ENCODE measurements around the gene METTL6. TPM values are rescaled to one million over a fixed set of nuclear protein-coding genes. Genes with fewer than 3 reads are reported as not detected.

METTL6 gene
- total RNA-seq, 1 experiment from 2014 or later = 26.7 TPM

DNA sequence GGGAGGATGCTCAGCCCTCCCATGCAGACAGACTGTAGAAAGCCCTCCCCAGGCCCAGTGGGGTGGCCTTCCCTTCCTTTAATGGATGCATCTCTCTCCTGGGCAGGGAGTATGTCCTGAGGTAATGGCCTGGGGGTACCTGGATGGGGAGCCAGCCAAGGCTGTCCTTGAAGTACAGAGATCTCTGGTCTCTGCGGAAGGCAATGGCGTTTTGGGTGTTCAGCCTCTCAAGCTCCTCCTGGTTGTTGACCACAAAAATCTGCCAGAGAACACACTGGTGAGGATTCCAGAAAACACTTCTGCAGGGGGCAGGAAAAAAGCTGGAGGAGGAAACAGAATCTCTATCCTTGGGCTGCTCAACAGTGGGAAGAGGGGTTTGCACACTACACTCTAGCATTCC, 29.0 kb upstream of the METTL6 start:
- Mint-ChIP-seq H3K27me3 (ENCODE audit: insufficient read depth, unreplicated experiment) (no peaks in the 10 kb centered on the region), H3K27ac (ENCODE audit: low read depth, unreplicated experiment) (no peak overlapping the region), H3K4me3 (ENCODE audit: unreplicated experiment) (no peak overlapping the region), H3K4me1 (ENCODE audit: insufficient read depth, unreplicated experiment) (no peaks in the 10 kb centered on the region), H3K36me3 (ENCODE audit: insufficient read depth, unreplicated experiment) (no peaks in the 10 kb centered on the region), H3K9me3 (ENCODE audit: unreplicated experiment) (no peaks in the 10 kb centered on the region)
- ChIA-PET POLR2A (interaction anchor here (1.0 kb wide), 1 partner anchor 10 kb away, joined by 5 read pairs; no protein-coding TSS in a partner anchor), CTCF (interaction anchor here (1.5 kb wide), 1 partner anchor 10 kb away, joined by 3 read pairs; no protein-coding TSS in a partner anchor)
- DNase-seq (ENCODE audit: unreplicated experiment) = no peak
- intact Hi-C loops (cut with micrococcal nuclease) = no loop called here
- no TSS peak for BruUV-seq (replicated peaks)
- TF ChIP-seq, protein P1, sequence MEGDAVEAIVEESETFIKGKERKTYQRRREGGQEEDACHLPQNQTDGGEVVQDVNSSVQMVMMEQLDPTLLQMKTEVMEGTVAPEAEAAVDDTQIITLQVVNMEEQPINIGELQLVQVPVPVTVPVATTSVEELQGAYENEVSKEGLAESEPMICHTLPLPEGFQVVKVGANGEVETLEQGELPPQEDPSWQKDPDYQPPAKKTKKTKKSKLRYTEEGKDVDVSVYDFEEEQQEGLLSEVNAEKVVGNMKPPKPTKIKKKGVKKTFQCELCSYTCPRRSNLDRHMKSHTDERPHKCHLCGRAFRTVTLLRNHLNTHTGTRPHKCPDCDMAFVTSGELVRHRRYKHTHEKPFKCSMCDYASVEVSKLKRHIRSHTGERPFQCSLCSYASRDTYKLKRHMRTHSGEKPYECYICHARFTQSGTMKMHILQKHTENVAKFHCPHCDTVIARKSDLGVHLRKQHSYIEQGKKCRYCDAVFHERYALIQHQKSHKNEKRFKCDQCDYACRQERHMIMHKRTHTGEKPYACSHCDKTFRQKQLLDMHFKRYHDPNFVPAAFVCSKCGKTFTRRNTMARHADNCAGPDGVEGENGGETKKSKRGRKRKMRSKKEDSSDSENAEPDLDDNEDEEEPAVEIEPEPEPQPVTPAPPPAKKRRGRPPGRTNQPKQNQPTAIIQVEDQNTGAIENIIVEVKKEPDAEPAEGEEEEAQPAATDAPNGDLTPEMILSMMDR (IDR thresholded peaks at IDR 0.05; ENCODE audit: unreplicated experiment) = no peak

DNA sequence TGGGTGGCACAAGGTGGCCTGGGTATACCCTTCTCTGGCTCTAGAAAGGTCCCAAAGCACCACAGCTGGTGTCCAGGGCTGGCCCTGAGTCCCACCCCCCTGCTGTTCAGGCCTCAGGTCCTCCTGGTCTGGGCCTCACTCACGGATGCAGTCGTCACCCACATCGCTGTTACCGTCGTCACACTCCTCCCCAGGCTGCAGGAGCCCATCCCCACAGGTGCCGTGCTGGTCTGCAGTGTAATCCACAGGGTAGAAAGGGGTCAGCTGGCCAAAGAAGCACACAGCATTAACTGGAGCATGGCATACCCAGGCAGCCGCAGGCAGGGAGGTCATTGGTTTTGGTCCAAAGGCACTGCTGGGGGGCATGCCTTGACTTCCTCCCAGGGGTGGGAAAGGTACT, 28.4 kb upstream of the METTL6 start:
- no TSS peak for BruUV-seq (replicated peaks)
- no peaks in the 10 kb centered on the region for H3K36me3 Mint-ChIP-seq (ENCODE audit: insufficient read depth, unreplicated experiment)
- TF ChIP-seq, protein P1 (IDR thresholded peaks at IDR 0.05; ENCODE audit: unreplicated experiment) = no peak
- intact Hi-C loops (cut with micrococcal nuclease) = no loop called here
- no peak overlapping the region for H3K4me3 Mint-ChIP-seq (ENCODE audit: unreplicated experiment)
- H3K27me3 Mint-ChIP-seq (ENCODE audit: insufficient read depth, unreplicated experiment) = no peaks in the 10 kb centered on the region
- DNase-seq (ENCODE audit: unreplicated experiment) = no peak
- ChIA-PET CTCF (interaction anchor here (1.5 to 1.7 kb wide), 2 partner anchors 10 to 12 kb away, joined by 3 to 4 read pairs; no protein-coding TSS in a partner anchor), POLR2A (interaction anchor here (1.0 kb wide), 1 partner anchor 11 kb away, joined by 5 read pairs; no protein-coding TSS in a partner anchor)
- no peak overlapping the region for H3K27ac Mint-ChIP-seq (ENCODE audit: low read depth, unreplicated experiment)
- H3K4me1 Mint-ChIP-seq (ENCODE audit: insufficient read depth, unreplicated experiment) = no peaks in the 10 kb centered on the region
- H3K9me3 Mint-ChIP-seq (ENCODE audit: unreplicated experiment) = no peaks in the 10 kb centered on the region

DNA sequence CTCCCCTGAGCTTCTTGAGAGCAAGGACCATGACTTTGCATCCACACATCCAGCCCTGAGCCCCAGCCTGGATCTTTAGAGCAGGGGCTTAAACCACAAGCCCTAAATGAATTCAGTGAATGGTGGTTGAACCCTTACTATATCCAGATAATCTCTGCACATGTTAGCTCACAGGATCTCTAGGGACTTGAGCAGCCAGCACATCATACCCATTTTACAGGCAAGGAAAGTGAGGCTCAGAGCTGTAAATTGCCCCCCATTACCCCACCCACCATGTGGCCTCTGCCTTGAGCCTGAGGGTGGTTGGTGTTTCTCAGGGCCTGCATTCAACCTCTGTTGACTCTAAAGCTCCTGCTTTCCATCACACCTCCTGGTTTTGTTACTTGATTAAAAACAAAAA, 27.6 kb upstream of the METTL6 start:
- H3K9me3 Mint-ChIP-seq (ENCODE audit: unreplicated experiment) = no peaks in the 10 kb centered on the region
- BruUV-seq (replicated peaks) = no TSS peak
- H3K4me1 Mint-ChIP-seq (ENCODE audit: insufficient read depth, unreplicated experiment) = no peaks in the 10 kb centered on the region
- no peaks in the 10 kb centered on the region for H3K27me3 Mint-ChIP-seq (ENCODE audit: insufficient read depth, unreplicated experiment)
- no peak for DNase-seq (ENCODE audit: unreplicated experiment)
- CTCF ChIA-PET = interaction anchor here (0.6 to 1.7 kb wide), 2 partner anchors 11 to 510 kb away, joined by 4 read pairs; no protein-coding TSS in a partner anchor
- H3K4me3 Mint-ChIP-seq (ENCODE audit: unreplicated experiment) = no peak overlapping the region
- intact Hi-C loops (cut with micrococcal nuclease) = no loop called here
- TF ChIP-seq, protein P1 (IDR thresholded peaks at IDR 0.05; ENCODE audit: unreplicated experiment) = no peak
- H3K36me3 Mint-ChIP-seq (ENCODE audit: insufficient read depth, unreplicated experiment) = no peaks in the 10 kb centered on the region
- no peak overlapping the region for H3K27ac Mint-ChIP-seq (ENCODE audit: low read depth, unreplicated experiment)
- POLR2A ChIA-PET = interaction anchor here (0.7 kb wide), 1 partner anchor 41 kb away, joined by 3 read pairs; no protein-coding TSS in a partner anchor

DNA sequence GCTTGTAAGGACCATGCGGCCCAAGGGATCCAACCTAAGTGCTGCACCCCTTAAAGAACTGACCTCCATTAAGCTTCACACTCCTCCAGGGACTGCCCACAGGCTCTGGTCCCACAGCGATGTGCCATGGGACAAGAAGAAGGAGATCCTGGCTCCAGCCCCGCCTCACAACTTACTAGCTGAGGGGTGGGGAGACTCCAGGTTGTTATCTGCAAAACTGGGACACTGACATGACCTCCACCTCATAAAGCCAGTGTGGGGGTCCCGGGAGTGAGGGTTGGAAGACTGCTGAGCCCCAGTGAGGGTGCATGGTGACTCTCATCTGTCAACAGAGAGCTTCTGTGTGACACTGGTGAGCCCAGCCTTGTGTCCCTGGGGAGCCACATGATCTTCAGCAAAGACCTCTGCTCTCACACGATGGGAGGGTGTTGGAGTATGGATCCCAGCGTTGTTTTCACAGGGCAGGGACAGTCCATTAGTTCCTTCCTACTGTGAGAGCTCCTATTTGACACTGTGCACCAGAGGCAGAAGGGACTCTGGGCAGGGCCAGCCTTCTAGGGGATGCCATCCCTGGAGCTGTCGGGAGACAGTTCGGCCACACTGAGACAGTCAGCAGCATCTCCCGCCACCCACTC, 26.8 kb upstream of the METTL6 start:
- intact Hi-C loops (cut with micrococcal nuclease) = no loop called here
- no peak for DNase-seq (ENCODE audit: unreplicated experiment)
- ChIA-PET CTCF (interaction anchor here (0.6 to 1.7 kb wide), 3 partner anchors 10 to 509 kb away, joined by 4 read pairs; no protein-coding TSS in a partner anchor), POLR2A (interaction anchor here (0.7 kb wide), 1 partner anchor 42 kb away, joined by 3 read pairs; no protein-coding TSS in a partner anchor)
- no peak overlapping the region for H3K4me3 Mint-ChIP-seq (ENCODE audit: unreplicated experiment)
- H3K9me3 Mint-ChIP-seq (ENCODE audit: unreplicated experiment) = no peaks in the 10 kb centered on the region
- no peaks in the 10 kb centered on the region for H3K27me3 Mint-ChIP-seq (ENCODE audit: insufficient read depth, unreplicated experiment)
- no peak overlapping the region for H3K27ac Mint-ChIP-seq (ENCODE audit: low read depth, unreplicated experiment)
- TF ChIP-seq, protein P1 (IDR thresholded peaks at IDR 0.05; ENCODE audit: unreplicated experiment) = no peak
- H3K4me1 Mint-ChIP-seq (ENCODE audit: insufficient read depth, unreplicated experiment) = no peaks in the 10 kb centered on the region
- no TSS peak for BruUV-seq (replicated peaks)
- no peaks in the 10 kb centered on the region for H3K36me3 Mint-ChIP-seq (ENCODE audit: insufficient read depth, unreplicated experiment)

Measured in MCF 10A (cell line).